HepG2 (cell line): ENCODE measurements around the gene PTPRD. TPM values are rescaled to one million over a fixed set of nuclear protein-coding genes. Genes with fewer than 3 reads are reported as not detected.

Experiments
- ATAC-seq: fragments of 200-7000 bp; cut with Tn5 transposase; 3 replicates; pipeline ENCODE4 v1.9.1; 2020; ENCODE audit warnings: mild to moderate bottlenecking, moderate library complexity
- BruUV-seq: library from RNA; stranded (reverse); fragments of 400-500 nt; replicated peaks from 2 replicates; lab custom pipeline; 2021; lab: Mats Ljungman, UMichigan
- CTCF ChIA-PET: fragments of 300-600 bp; formaldehyde crosslinking; extraction: SDS; loops from one replicate; lab custom pipeline; 2021; ENCODE audit warnings: low total read pairs, inconsistent platforms, low intra/inter-chr PET ratio; lab: Yijun Ruan, JAX
- POLR2A ChIA-PET: fragments of 350-600 bp; sonication (Branson Sonifier 250); formaldehyde crosslinking; loops from one replicate; lab custom pipeline; 2020; ENCODE audit warnings: antibody characterized with exemption, inconsistent platforms; lab: Yijun Ruan, JAX
- DNase-seq: peaks from one replicate; pipeline ENCODE4 v3.0.0-alpha.2; 2015; ENCODE audit warnings: low spot score
- FAIRE-seq: peaks from 3 replicates; lab custom pipeline; 2011; peaks lifted over from hg19 to GRCh38; lab: Jason Lieb, UNC
- H2AFZ ChIP-seq: one replicate; pipeline ENCODE4 v1.6.1; 2011; ENCODE audit warnings: low read length, inconsistent platforms
- H3K27ac ChIP-seq: fragments of 300-600 bp; 3 replicates; pipeline ENCODE4 v1.8.0; 2011; ENCODE audit warnings: mixed run types, mild to moderate bottlenecking, mixed read lengths, low read length, inconsistent platforms; ENCODE audit not compliant: insufficient read depth; ENCODE audit errors: extremely low read length
- H3K27me3 ChIP-seq, 2 experiments: fragments of 200-600 bp in 1 of 2; 2 replicates in 1 of 2; 3 replicates in 1 of 2; pipeline versions ENCODE4 v1.6.0 to v1.8.0; 2011; ENCODE audit warnings: low read length in 2 of 2, mild to moderate bottlenecking in 2 of 2, moderate library complexity in 2 of 2, inconsistent platforms in 1 of 2; ENCODE audit not compliant: insufficient read depth in 2 of 2, control insufficient read depth in 1 of 2
- H3K36me3 ChIP-seq, 2 experiments: fragments of 200-600 bp in 1 of 2; replicated peaks in 1 of 2; 2 replicates in 1 of 2; 3 replicates in 1 of 2; pipeline versions ENCODE4 v1.5.1 to v1.8.0; 2011; ENCODE audit warnings: low read length in 2 of 2, inconsistent platforms in 1 of 2; ENCODE audit not compliant: insufficient read depth in 2 of 2, control insufficient read depth in 1 of 2
- H3K4me1 ChIP-seq: 2 replicates; pipeline ENCODE4 v1.5.1; 2012; ENCODE audit warnings: low read length, inconsistent platforms; ENCODE audit not compliant: insufficient read depth
- H3K4me2 ChIP-seq: 2 replicates; pipeline ENCODE4 v1.6.0; 2011; ENCODE audit warnings: low read depth, low read length, inconsistent platforms
- H3K4me3 ChIP-seq, 3 experiments: fragments of 200-600 bp in 1 of 3; sonication (generic), shearing (Covaris generic) in 1 of 3; replicated peaks in 1 of 3; 2 replicates each; pipeline ENCODE4 v1.5.1; 2011 to 2016; ENCODE audit warnings: low read length in 3 of 3, inconsistent platforms in 2 of 3, low read depth in 2 of 3, mild to moderate bottlenecking in 2 of 3, control low read depth in 1 of 3, mixed read lengths in 1 of 3; ENCODE audit not compliant: insufficient read depth in 1 of 3
- H3K79me2 ChIP-seq: one replicate; pipeline ENCODE4 v1.6.1; 2011; ENCODE audit warnings: low read length, inconsistent platforms; ENCODE audit not compliant: insufficient read depth
- H3K9ac ChIP-seq: 2 replicates; pipeline ENCODE4 v1.6.0; 2011; ENCODE audit warnings: mild to moderate bottlenecking, low read depth, low read length, inconsistent platforms; ENCODE audit not compliant: insufficient read depth
- H3K9me3 ChIP-seq: 2 replicates; pipeline ENCODE4 v1.5.1; 2012; ENCODE audit warnings: mild to moderate bottlenecking, low read length
- H4K20me1 ChIP-seq: 2 replicates; pipeline ENCODE4 v1.6.0; 2011; ENCODE audit warnings: inconsistent platforms, mild to moderate bottlenecking, low read length, moderate library complexity; ENCODE audit not compliant: insufficient read depth
- JUNB ChIP-seq: sonication (generic); formaldehyde crosslinking; IDR thresholded peaks from 2 replicates; pipeline ENCODE4 v1.8.0; 2022; ENCODE audit warnings: missing genetic modification reagents, mild to moderate bottlenecking, borderline replicate concordance
- MIER3 ChIP-seq: IDR thresholded peaks from 2 replicates; pipeline ENCODE4 v1.6.1; 2016; ENCODE audit warnings: missing compliant biosample characterization, borderline replicate concordance
- MTA1 ChIP-seq: sonication (generic); formaldehyde crosslinking; IDR thresholded peaks from 2 replicates; pipeline ENCODE4 v1.4.0; 2020; ENCODE audit warnings: missing genetic modification reagents, mild to moderate bottlenecking, borderline replicate concordance
- MZF1 ChIP-seq: sonication (generic); formaldehyde crosslinking; IDR thresholded peaks from 2 replicates; pipeline ENCODE4 v1.8.1; 2023; ENCODE audit warnings: mild to moderate bottlenecking, missing genetic modification reagents, borderline replicate concordance
- NCOA2 ChIP-seq: sonication (generic); formaldehyde crosslinking; IDR thresholded peaks from 2 replicates; pipeline ENCODE4 v1.8.0; 2022; ENCODE audit warnings: inconsistent platforms
- NFE2L2 ChIP-seq: fragments of 150-350 bp; IDR thresholded peaks from 2 replicates; pipeline ENCODE4 v1.6.1; 2014; ENCODE audit warnings: low read length
- THRA ChIP-seq: sonication (generic); formaldehyde crosslinking; IDR thresholded peaks from 2 replicates; pipeline ENCODE4 v1.4.0; 2020; ENCODE audit warnings: missing genetic modification reagents, borderline replicate concordance
- ZNF441 ChIP-seq: sonication (generic); formaldehyde crosslinking; IDR thresholded peaks from 2 replicates; pipeline ENCODE4 v1.7.0; 2021; ENCODE audit warnings: missing genetic modification reagents, borderline replicate concordance
- ZNF614 ChIP-seq: IDR thresholded peaks from 2 replicates; pipeline ENCODE4 v1.6.1; 2018; ENCODE audit warnings: missing biosample characterization, missing genetic modification reagents, inconsistent platforms, borderline replicate concordance
- WGBS: methylation state at CpG from one replicate; pipeline ENCODE4 v1.1.6; 2017; ENCODE audit warnings: low lambda C conversion rate; 5-methylcytosine and 5-hydroxymethylcytosine counted together
- in situ Hi-C: cut with HindIII; loops from 2 replicates; pipeline ENCODE4 v1.10.0; 2017; ENCODE audit warnings: low pct_unique_long_range_greater_than_20kb; ENCODE audit not compliant: extremely low pct_ligation_motif_present
- intact Hi-C: fragments of 100-400 bp; cut with micrococcal nuclease; formaldehyde crosslinking; loops from one replicate; pipeline ENCODE4 v1.10.0; 2022; ENCODE audit not compliant: unreplicated experiment
- polyA plus RNA-seq, 8 experiments: library from polyadenylated mRNA; depleted of rRNA in 3 of 8; stranded (reverse) in 7 of 8; unstranded in 1 of 8; fragments of >200 nt; fragmentation: Illumina TruSeq in 4 of 8; extraction: Trizol in 4 of 8; gene quantifications; 2 replicates each; pipeline versions ENCODE4 v1.2.1 to v1.2.3, GENCODE V29; 2011 to 2016; ENCODE audit warnings: low read depth in 4 of 8, missing spikeins in 1 of 8, mixed read lengths in 1 of 8; ENCODE audit not compliant: insufficient read depth in 1 of 8
- total RNA-seq, 5 experiments: library from RNA; depleted of rRNA; stranded (reverse); fragments of >200 nt; fragmentation: Illumina TruSeq; extraction: Trizol; gene quantifications; 2 replicates each; pipeline ENCODE4 v1.2.3, GENCODE V29; 2016; ENCODE audit warnings: low read depth in 1 of 5

Gene PTPRD
- total and polyA plus RNA-seq, 2 of the 13 experiments (the other 11 are each of a cell fraction or from before 2014, with no cell fraction given) = 0.05 TPM; not detected in 1

- ATAC-seq (no peak), DNase-seq (no peak), FAIRE-seq (no peak)
- H3K27ac ChIP-seq = no peak overlapping the region
- no peak for TF ChIP-seq NCOA2
- no peak for TF ChIP-seq MIER3
- no peak for TF ChIP-seq MZF1 (CRISPR knock-in tag)
- no peak for TF ChIP-seq ZNF441 (CRISPR knock-in tag)
- TF ChIP-seq NFE2L2 = no peak
- no peak for TF ChIP-seq JUNB (CRISPR knock-in tag)
- H2AFZ ChIP-seq = no peak overlapping the region
- H3K79me2 ChIP-seq = no peaks in the 10 kb centered on the region
- no peak overlapping the region for H3K9ac ChIP-seq
- intact Hi-C loops (no loop called here), in situ Hi-C loops (no loop called here)
- ChIA-PET POLR2A (no interaction called here), CTCF (no interaction called here)
- no peaks in the 10 kb centered on the region for H3K27me3 ChIP-seq
- whole genome bisulfite sequencing = 0% methylated on average over 2 of the region's 2 CpGs
- H3K36me3 ChIP-seq = no peaks in the 10 kb centered on the region
- no peak overlapping the region for H3K4me3 ChIP-seq
- H3K4me1 ChIP-seq = no peaks in the 10 kb centered on the region
- no peaks in the 10 kb centered on the region for H3K9me3 ChIP-seq
- no TSS peak for BruUV-seq
- H4K20me1 ChIP-seq = no peaks in the 10 kb centered on the region
- no peak overlapping the region for H3K4me2 ChIP-seq
Measured at GRCh38 chr9:9623506-9623905, 989.3 kb downstream of the PTPRD start.

GRCh38 chr9:9621355-9621940 lies 991.4 kb downstream of the PTPRD start:
- BruUV-seq = no TSS peak
- FAIRE-seq (no peak), DNase-seq (no peak), ATAC-seq (no peak)
- no peaks in the 10 kb centered on the region for H3K9me3 ChIP-seq
- no peak overlapping the region for H3K27ac ChIP-seq
- intact Hi-C loops (no loop called here), in situ Hi-C loops (no loop called here)
- no peaks in the 10 kb centered on the region for H3K36me3 ChIP-seq
- TF ChIP-seq MTA1 (no peak), THRA (CRISPR knock-in tag) (no peak), ZNF614 (no peak)
- 2% methylated on average over 5 of the region's 5 CpGs for WGBS
- no peak overlapping the region for H3K4me2 ChIP-seq
- H4K20me1 ChIP-seq = no peaks in the 10 kb centered on the region
- H3K4me1 ChIP-seq = no peaks in the 10 kb centered on the region
- no peak overlapping the region for H3K9ac ChIP-seq
- H2AFZ ChIP-seq = no peak overlapping the region
- CTCF ChIA-PET = no interaction called here
- no peak overlapping the region for H3K4me3 ChIP-seq
- no peaks in the 10 kb centered on the region for H3K79me2 ChIP-seq
- H3K27me3 ChIP-seq = no peaks in the 10 kb centered on the region
- POLR2A ChIA-PET = no interaction called here
